Cardiac fibroblast (primary cell): ENCODE results near the gene IER5L.
"Not testable (repeated sequence)": the region's sequence is repeated elsewhere in the genome, so short reads cannot be mapped to it uniquely, and the experiment has no call there.

Source experiments
- DNase-seq, 2 donors: peaks; one replicate each; pipeline versions ENCODE4 v3.0.0 to v3.0.0-alpha.2; 2010; ENCODE audit warnings: low read depth in 2 of 2
- H3K4me3 ChIP-seq, 2 donors: replicated peaks in 1 of 2; 1 replicate in 1 of 2; 2 replicates in 1 of 2; pipeline ENCODE4 v1.5.1; 2011; ENCODE audit warnings: low read depth in 2 of 2, low read length in 2 of 2, mild to moderate bottlenecking in 2 of 2, moderate library complexity in 1 of 2
- TF ChIP-seq, protein P1 (sequence below): IDR thresholded peaks from one replicate; pipeline ENCODE4 v1.5.1; 2011; ENCODE audit warnings: low read depth, mild to moderate bottlenecking, low read length, inconsistent platforms

IER5L gene

DNA sequence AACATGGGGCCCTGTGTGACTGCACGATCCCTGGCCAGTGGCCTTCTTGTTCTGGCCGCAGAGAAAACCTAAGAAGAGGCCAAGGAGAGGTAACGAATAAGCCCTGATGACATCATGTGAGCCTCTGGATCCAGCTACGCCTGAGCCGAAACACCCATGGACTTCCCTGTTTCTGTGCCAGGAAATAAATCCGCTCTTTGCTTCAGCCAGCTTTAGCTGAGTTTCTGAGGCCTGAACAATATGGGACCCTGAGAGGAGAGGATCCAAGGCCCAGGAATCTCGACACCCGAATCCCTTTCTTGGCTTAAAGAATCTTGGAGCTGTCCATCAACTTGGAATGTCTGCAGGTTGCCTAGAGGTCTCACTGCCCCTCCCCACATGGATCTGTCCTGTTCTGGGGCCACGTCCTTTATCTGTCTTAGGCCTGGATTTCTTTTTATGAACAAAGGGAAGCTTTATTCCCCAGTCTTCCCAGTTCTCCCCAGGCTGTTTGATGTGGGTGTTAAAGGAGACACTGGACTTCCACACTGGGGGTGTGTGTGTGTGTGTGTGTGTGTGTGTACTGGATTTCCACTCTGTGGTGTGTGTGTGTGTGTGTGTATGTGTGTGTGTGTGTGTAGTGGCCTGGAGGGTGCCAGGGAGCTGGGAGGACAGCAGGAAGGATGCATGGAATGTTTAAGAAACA is 13.7 kb downstream of the IER5L start:
- TF ChIP-seq, protein P1, sequence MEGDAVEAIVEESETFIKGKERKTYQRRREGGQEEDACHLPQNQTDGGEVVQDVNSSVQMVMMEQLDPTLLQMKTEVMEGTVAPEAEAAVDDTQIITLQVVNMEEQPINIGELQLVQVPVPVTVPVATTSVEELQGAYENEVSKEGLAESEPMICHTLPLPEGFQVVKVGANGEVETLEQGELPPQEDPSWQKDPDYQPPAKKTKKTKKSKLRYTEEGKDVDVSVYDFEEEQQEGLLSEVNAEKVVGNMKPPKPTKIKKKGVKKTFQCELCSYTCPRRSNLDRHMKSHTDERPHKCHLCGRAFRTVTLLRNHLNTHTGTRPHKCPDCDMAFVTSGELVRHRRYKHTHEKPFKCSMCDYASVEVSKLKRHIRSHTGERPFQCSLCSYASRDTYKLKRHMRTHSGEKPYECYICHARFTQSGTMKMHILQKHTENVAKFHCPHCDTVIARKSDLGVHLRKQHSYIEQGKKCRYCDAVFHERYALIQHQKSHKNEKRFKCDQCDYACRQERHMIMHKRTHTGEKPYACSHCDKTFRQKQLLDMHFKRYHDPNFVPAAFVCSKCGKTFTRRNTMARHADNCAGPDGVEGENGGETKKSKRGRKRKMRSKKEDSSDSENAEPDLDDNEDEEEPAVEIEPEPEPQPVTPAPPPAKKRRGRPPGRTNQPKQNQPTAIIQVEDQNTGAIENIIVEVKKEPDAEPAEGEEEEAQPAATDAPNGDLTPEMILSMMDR = no peak
- H3K4me3 ChIP-seq = no peak overlapping the region
- peak; percentile 55 to 85 for DNase-seq

DNA sequence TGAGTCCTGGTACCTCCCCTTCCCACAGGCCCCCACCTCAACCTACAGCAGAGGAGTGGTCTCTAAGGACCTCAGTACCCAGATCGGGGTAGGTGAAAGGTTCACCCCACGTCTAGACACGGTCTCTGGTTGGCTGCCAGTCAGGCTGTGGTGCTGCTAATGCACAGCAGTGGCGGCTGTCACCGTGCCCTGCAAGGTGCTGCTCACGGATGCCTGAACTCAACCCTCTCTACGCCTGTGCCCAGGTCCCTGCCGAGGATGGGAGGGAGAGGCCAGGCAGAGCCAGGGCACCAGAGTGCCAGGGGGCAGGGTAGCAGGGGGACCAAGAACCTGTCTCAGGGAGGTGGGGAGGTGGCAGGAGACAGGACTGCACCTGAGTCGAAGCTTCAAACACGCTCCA is 14.3 kb downstream of the IER5L start:
- no peak for DNase-seq
- TF ChIP-seq, protein P1 = no peak
- no peak overlapping the region for H3K4me3 ChIP-seq

GRCh38 chr9:129163198-129163670 is 14.8 kb downstream of the IER5L start:
- H3K4me3 ChIP-seq = not testable (repeated sequence)
- peak; percentile 38 to 45 for DNase-seq

DNA sequence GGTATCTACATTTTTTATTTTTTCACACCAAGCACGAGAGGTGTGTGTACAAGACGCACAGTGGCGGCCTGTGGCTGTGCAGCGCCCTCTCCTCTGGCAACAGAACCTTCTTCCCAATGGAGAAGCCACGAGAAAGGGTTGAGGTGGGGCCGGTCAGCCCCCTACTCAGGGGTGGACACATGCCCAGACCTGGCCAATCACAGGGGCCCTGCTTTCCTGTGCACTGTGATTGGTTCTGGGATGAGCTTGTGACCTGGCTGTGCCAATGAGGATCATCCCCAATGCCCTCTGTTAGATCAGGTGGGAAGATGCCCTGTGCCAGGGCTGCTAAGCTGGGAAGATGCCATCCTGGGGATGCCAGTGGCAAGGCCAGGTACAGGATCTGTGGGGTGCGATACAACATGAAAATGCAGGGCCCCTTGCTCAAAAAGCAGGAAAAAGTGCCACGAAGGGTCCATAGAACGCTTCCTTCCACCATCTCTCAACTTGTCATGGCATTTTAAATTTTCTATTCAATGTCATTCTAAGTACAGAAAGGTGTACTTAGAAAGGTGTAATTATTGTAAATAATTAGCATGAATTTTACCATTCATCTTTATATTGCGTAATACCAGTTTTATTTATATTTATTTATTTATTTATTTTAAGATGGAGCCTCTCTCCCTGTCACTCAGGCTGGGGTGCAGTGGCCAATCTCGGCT is 15.4 kb downstream of the IER5L start:
- DNase-seq = no peak
- TF ChIP-seq, protein P1 = no peak
- H3K4me3 ChIP-seq = no peak overlapping the region

DNA sequence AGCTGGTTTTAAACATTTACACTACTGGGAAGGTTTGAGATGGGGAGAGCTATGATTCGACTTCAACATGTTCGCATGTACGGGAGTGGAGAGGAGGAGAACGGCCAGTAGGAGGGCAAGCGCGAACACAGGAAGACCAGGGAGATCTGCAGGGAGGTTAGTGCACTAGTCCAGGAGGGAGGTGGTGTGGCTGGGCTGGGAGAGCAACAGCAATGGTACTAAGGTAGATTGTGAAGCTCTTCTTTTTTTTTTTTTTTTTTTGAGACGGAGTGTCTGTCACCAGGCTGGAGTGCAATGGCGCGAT is 16.6 kb downstream of the IER5L start:
- DNase-seq = no peak
- TF ChIP-seq, protein P1 = no peak
- no peak overlapping the region for H3K4me3 ChIP-seq

GRCh38 chr9:129160712-129161533 is 17.1 kb downstream of the IER5L start:
- DNase-seq = peak in 1 of 2 donors; percentile 49
- TF ChIP-seq, protein P1 = no peak
- H3K4me3 ChIP-seq = no peak overlapping the region

GRCh38 chr9:129156163-129156562 is 21.9 kb downstream of the IER5L start:
- no peak overlapping the region for H3K4me3 ChIP-seq
- TF ChIP-seq, protein P1 = no peak
- no peak for DNase-seq
